Kidney epithelial cell (primary cell): ENCODE measurements around the gene SNRNP70. TPM values are rescaled to one million over a fixed set of nuclear protein-coding genes. Genes with fewer than 3 reads are reported as not detected.

Experiments used
- DNase-seq: peaks from one replicate; pipeline ENCODE4 v3.0.0-alpha.2; 2010; ENCODE audit warnings: low read depth
- H3K27me3 ChIP-seq: 2 replicates; pipeline ENCODE4 v1.6.0; 2011; ENCODE audit warnings: low read length; ENCODE audit not compliant: control insufficient read depth, insufficient read depth
- H3K36me3 ChIP-seq: 2 replicates; pipeline ENCODE4 v1.5.1; 2011; ENCODE audit warnings: low read length; ENCODE audit not compliant: control insufficient read depth, insufficient read depth
- H3K4me3 ChIP-seq: 2 replicates; pipeline ENCODE4 v1.5.1; 2011; ENCODE audit warnings: low read depth, mild to moderate bottlenecking, control low read depth, low read length
- total RNA-seq: library from RNA; depleted of rRNA; stranded (reverse); fragments of >200 nt; gene quantifications from 2 replicates; pipeline ENCODE4 v1.2.3, GENCODE V29; 2015
- TF ChIP-seq, protein P1 (sequence below): IDR thresholded peaks from 2 replicates; pipeline ENCODE4 v1.5.1; 2011; ENCODE audit warnings: mild to moderate bottlenecking, moderate library complexity, low read length, control low read depth, inconsistent platforms; ENCODE audit not compliant: insufficient read depth, poor library complexity, severe bottlenecking

Gene SNRNP70
- total RNA-seq, 1 donor from 2014 or later: 108 TPM

DNA sequence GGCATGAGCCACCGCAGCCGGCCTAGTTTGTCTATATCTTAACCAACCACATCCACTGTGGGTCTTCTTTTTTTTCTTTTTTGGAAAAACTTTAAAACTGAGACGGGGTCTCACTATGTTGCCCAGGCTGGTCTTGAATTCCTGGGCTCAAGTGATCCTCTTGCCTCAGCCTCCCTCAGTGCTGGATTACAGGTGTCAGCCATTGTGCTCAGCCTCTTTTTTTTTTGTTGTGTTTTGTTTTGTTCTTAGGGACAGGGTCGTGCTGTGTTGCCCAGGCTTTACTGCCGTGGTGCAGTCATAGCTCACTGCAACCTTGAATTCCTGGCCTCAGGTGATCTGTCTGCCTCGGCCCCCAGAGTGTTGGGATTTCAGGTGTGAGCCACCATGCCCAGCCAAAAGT, 7.4 kb downstream of the SNRNP70 start:
- H3K27me3 ChIP-seq: no peaks in the 10 kb centered on the region
- H3K36me3 ChIP-seq: peaks cover 3% of the 10 kb centered on the region
- H3K4me3 ChIP-seq: no peak overlapping the region
- TF ChIP-seq, protein P1, sequence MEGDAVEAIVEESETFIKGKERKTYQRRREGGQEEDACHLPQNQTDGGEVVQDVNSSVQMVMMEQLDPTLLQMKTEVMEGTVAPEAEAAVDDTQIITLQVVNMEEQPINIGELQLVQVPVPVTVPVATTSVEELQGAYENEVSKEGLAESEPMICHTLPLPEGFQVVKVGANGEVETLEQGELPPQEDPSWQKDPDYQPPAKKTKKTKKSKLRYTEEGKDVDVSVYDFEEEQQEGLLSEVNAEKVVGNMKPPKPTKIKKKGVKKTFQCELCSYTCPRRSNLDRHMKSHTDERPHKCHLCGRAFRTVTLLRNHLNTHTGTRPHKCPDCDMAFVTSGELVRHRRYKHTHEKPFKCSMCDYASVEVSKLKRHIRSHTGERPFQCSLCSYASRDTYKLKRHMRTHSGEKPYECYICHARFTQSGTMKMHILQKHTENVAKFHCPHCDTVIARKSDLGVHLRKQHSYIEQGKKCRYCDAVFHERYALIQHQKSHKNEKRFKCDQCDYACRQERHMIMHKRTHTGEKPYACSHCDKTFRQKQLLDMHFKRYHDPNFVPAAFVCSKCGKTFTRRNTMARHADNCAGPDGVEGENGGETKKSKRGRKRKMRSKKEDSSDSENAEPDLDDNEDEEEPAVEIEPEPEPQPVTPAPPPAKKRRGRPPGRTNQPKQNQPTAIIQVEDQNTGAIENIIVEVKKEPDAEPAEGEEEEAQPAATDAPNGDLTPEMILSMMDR: no peak
- no peak for DNase-seq

GRCh38 chr19:49094505-49095482, 9.5 kb downstream of the SNRNP70 start:
- TF ChIP-seq, protein P1: no peak
- Histone ChIP-seq H3K36me3 (peaks cover 3% of the 10 kb centered on the region), H3K27me3 (no peaks in the 10 kb centered on the region), H3K4me3 (no peak overlapping the region)
- no peak for DNase-seq

GRCh38 chr19:49097453-49098288, 12.4 kb downstream of the SNRNP70 start:
- TF ChIP-seq, protein P1: peak; percentile 97
- Histone ChIP-seq H3K4me3 (no peak overlapping the region), H3K27me3 (no peaks in the 10 kb centered on the region), H3K36me3 (peaks cover 3% of the 10 kb centered on the region)
- DNase-seq: no peak

DNA sequence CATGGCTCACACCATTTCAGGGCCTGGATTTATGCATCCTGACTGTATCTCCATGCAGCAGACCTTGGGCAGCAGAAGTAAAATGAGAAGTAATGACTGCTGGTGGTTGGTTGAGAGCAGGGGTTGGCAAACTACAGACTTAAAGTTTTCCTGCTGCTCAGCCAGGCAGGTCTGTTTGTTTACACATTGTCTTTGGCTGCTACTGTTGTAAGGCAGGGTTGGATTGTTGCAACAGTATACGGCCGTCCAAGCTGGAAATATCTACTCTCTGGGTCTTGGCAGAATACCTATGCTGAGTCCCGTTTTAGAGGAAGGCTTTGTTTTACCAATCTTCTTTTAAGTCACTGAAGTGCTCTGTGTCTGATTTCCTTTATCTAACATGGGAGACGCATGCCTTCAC, 13.5 kb downstream of the SNRNP70 start:
- no peak for DNase-seq
- H3K27me3 ChIP-seq: no peaks in the 10 kb centered on the region
- peaks cover 3% of the 10 kb centered on the region for H3K36me3 ChIP-seq
- TF ChIP-seq, protein P1: no peak
- no peak overlapping the region for H3K4me3 ChIP-seq

GRCh38 chr19:49101160-49101559, 15.9 kb downstream of the SNRNP70 start:
- TF ChIP-seq, protein P1: no peak
- DNase-seq: no peak
- H3K36me3 ChIP-seq: peaks cover 6% of the 10 kb centered on the region

More at GRCh38 chr19:49101160-49101559, 15.9 kb downstream of the SNRNP70 start:
- Histone ChIP-seq H3K4me3 (no peak overlapping the region), H3K27me3 (no peaks in the 10 kb centered on the region)
